Colonic mucosa (tissue), 4 donors: ENCODE data around the gene KIFAP3. TPM values are rescaled to one million over a fixed set of nuclear protein-coding genes. Genes with fewer than 3 reads are reported as not detected.
A peak's percentile ranks its signal among the peaks of the same experiment; 100 is the strongest.
"Not testable (repeated sequence)": the region's sequence is repeated elsewhere in the genome, so short reads cannot be mapped to it uniquely, and the experiment has no call there.

ENCODE experiments used
- DNase-seq: peaks from one replicate; pipeline ENCODE4 v3.0.0-alpha.2; 2020
- H3K27ac ChIP-seq: fragments of 200-600 bp; one replicate; pipeline ENCODE4 v1.8.0; 2021
- H3K27me3 ChIP-seq: fragments of 200-600 bp; one replicate; pipeline ENCODE4 v1.8.0; 2021
- H3K36me3 ChIP-seq: fragments of 200-600 bp; one replicate; pipeline ENCODE4 v1.8.0; 2021
- H3K4me1 ChIP-seq: fragments of 200-600 bp; one replicate; pipeline ENCODE4 v1.8.0; 2021; ENCODE audit warnings: mild to moderate bottlenecking
- H3K4me3 ChIP-seq: fragments of 200-600 bp; one replicate; pipeline ENCODE4 v1.8.0; 2021
- H3K9ac ChIP-seq, 2 donors: one replicate each; pipeline ENCODE4 v1.7.0; 2013; ENCODE audit warnings: control low read depth in 2 of 2, low read depth in 2 of 2, low read length in 2 of 2
- H3K9me3 ChIP-seq: fragments of 200-600 bp; one replicate; pipeline ENCODE4 v1.8.0; 2021
- intact Hi-C: fragments of 100-400 bp; cut with DNase I; formaldehyde crosslinking; loops from one replicate; pipeline ENCODE4 v1.14.1; 2022
- total RNA-seq, 2 donors: library from RNA; stranded (reverse); fragmentation: NEBNext Ultra II Directional in 1 of 2; extraction: Animal tissue kit (Norgen Biotek cat#: 25700) in 1 of 2; gene quantifications; one replicate each; pipeline ENCODE4 v1.2.1, GENCODE V29; 2021
- TF ChIP-seq, protein P1 (sequence below): fragments of 200-600 bp; IDR thresholded peaks from one replicate; pipeline ENCODE4 v1.8.0; 2022; ENCODE audit warnings: antibody characterized with exemption, mild to moderate bottlenecking
- donor health status: healthy.
- donor health status: DM: no; HTN: no; CAD: no.
- donor health status: DM: no; HTN: no; CAD: no.

The KIFAP3 gene
- total RNA-seq, 2 donors from 2014 or later, result 18.3 to 27.6 TPM

DNA sequence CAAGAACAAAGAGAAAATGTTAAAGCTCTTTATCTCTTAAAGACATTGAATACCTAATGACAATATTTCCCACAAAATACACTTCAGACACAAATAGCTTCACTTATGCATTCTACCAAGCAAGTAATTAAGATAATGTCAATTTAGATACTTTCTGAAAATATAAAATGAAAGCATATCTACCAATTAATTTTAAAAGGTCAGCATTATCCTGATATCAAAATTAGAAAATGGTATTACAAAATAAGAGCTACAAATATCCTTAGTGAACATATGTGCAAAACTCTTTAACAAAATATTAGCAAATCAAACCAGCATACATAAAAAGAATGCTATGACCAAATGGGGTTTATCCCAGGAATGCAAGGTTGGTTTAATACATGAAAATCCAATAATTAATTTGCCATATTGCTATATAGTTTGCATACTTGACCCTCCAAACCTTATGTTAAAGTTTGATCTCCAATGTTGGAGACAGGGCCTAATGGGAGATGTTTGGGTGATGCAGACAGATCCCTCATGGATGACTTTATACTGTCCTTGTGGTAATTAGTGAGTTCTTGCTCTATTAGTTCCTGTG lies 4.2 kb upstream of the KIFAP3 start:
- intact Hi-C loops, result loop anchor here (10.0 kb wide), 1 partner anchor 144 kb away; no protein-coding TSS in a partner anchor
- Histone ChIP-seq H3K4me1 (no peaks in the 10 kb centered on the region), H3K27me3 (no peaks in the 10 kb centered on the region), H3K9ac (no peak overlapping the region), H3K4me3 (no peak overlapping the region), H3K9me3 (no peaks in the 10 kb centered on the region), H3K36me3 (no peaks in the 10 kb centered on the region), H3K27ac (no peak overlapping the region)
- TF ChIP-seq, protein P1, sequence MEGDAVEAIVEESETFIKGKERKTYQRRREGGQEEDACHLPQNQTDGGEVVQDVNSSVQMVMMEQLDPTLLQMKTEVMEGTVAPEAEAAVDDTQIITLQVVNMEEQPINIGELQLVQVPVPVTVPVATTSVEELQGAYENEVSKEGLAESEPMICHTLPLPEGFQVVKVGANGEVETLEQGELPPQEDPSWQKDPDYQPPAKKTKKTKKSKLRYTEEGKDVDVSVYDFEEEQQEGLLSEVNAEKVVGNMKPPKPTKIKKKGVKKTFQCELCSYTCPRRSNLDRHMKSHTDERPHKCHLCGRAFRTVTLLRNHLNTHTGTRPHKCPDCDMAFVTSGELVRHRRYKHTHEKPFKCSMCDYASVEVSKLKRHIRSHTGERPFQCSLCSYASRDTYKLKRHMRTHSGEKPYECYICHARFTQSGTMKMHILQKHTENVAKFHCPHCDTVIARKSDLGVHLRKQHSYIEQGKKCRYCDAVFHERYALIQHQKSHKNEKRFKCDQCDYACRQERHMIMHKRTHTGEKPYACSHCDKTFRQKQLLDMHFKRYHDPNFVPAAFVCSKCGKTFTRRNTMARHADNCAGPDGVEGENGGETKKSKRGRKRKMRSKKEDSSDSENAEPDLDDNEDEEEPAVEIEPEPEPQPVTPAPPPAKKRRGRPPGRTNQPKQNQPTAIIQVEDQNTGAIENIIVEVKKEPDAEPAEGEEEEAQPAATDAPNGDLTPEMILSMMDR, result no peak
- DNase-seq, result no peak

DNA sequence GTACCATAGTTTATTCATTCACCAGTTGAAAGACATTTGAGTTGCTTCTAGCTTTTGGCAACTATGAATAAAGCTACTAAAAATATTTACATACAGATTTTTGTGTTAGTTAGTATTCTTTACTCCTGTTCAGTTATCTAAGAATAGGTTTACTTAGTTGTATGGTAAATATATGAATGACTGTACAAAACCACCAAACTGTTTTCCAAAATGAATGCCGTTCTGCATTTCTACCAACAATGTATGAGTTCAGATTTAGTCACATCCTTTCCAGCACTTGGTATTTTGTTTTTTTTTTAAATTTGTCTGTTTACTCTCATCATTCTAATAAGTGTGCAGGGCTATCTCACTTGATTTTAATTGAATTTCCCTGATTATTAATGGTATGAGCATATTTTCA lies 3.4 kb upstream of the KIFAP3 start:
- H3K9ac ChIP-seq, result no peak overlapping the region
- no peak overlapping the region for H3K27ac ChIP-seq
- TF ChIP-seq, protein P1, result no peak
- no peak overlapping the region for H3K4me3 ChIP-seq
- H3K27me3 ChIP-seq, result no peaks in the 10 kb centered on the region
- H3K9me3 ChIP-seq, result no peaks in the 10 kb centered on the region
- no peak for DNase-seq
- H3K36me3 ChIP-seq, result no peaks in the 10 kb centered on the region
- no peaks in the 10 kb centered on the region for H3K4me1 ChIP-seq
- intact Hi-C loops, result loop anchor here (10.0 kb wide), 1 partner anchor 143 kb away; no protein-coding TSS in a partner anchor

DNA sequence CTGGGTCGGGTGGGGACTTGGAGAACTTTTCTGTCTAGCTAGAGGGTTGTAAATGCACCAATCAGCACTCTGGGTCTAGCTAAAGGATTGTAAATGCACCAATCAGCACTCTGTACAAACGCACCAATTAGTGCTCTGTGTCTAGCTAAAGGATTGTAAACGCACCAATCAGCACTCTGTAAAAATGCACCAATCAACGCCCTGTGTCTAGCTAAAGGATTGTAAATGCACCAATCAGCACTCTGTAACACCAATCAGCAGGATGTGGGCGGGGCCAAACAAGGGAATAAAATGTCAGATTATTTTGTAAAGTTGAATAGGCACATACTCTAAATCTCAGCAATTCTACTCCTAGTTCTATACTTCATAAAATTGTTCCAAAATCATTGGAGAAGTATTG lies 2.5 kb upstream of the KIFAP3 start:
- intact Hi-C loops, result loop anchor here (10.0 kb wide), 1 partner anchor 142 kb away; no protein-coding TSS in a partner anchor
- H3K4me1 ChIP-seq, DNase-seq, H3K27me3 ChIP-seq, H3K9me3 ChIP-seq, H3K27ac ChIP-seq, H3K9ac ChIP-seq, H3K4me3 ChIP-seq, H3K36me3 ChIP-seq: not testable (repeated sequence)

DNA sequence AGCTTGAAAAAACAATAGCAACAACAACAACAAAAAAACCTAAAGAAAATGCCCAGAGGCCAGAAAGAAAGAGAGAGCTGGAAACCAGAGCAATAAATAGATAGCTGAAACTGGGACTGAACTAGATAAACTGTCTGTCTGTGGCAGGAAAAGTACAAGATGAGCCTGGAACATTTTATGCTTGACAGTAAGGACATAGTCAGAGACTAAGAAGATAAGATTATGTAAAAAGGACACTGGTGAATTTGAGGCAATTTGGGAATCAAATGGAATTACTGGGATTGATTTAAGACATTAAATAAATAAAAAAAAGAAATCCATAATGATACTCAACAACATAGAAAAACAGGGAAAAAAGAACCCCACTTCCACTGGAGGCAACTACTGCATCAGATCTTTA lies 1.7 kb upstream of the KIFAP3 start:
- H3K9ac ChIP-seq, result no peak overlapping the region
- TF ChIP-seq, protein P1, result no peak
- no peak for DNase-seq
- no peaks in the 10 kb centered on the region for H3K9me3 ChIP-seq
- H3K27ac ChIP-seq, result no peak overlapping the region
- no peaks in the 10 kb centered on the region for H3K4me1 ChIP-seq
- no peaks in the 10 kb centered on the region for H3K36me3 ChIP-seq
- no peak overlapping the region for H3K4me3 ChIP-seq
- intact Hi-C loops, result loop anchor here (10.0 kb wide), 1 partner anchor 141 kb away; no protein-coding TSS in a partner anchor
- no peaks in the 10 kb centered on the region for H3K27me3 ChIP-seq

DNA sequence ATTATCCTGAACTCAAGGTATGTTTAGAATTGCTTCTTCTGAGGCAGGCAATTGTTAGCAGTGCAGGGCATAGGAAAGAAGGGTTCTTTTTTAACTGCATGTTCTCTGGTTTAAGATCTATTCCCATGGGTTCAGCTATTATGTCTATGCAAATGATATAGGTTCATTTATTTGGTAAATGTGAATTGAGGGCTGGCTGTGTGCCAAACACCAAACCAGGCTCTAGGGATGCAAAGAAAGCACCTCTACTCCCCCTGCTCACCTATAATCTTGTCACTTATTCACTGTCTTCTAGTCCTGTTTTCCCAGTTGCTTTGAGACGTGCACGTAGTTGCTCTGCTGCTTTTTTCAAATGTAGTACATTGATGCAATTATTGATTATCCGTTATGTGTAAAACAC lies 691 bp upstream of the KIFAP3 start:
- H3K4me3 ChIP-seq, result peak overlapping the region; percentile 54
- TF ChIP-seq, protein P1, result no peak
- peak overlapping the region; percentile 72 for H3K27ac ChIP-seq
- no peaks in the 10 kb centered on the region for H3K9me3 ChIP-seq
- H3K27me3 ChIP-seq, result no peaks in the 10 kb centered on the region
- no peaks in the 10 kb centered on the region for H3K36me3 ChIP-seq
- no peaks in the 10 kb centered on the region for H3K4me1 ChIP-seq
- no peak for DNase-seq
- H3K9ac ChIP-seq, result peak overlapping the region in 1 of 2 donors; percentile 68
- intact Hi-C loops, result loop anchor here (10.0 kb wide), 1 partner anchor 140 kb away; no protein-coding TSS in a partner anchor

DNA sequence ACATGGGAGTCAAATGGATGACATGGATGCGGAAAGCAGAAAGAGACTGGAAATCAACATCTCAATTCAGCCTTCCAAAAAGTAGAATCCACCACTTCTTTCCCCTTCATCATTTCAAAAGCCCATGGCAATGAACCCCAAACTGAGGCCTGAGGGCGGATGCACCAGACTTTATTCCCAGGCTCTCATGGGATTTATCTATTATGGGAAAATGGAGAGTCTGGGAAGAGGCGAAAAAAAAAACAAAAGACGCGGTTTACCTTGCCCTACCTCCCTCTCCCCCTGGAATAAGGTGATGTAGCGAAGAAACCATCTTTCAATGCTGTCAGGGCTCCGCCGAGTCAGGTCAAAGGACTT lies 624 bp downstream of the KIFAP3 start:
- peak overlapping the region; percentile 72 for H3K27ac ChIP-seq
- TF ChIP-seq, protein P1, result no peak
- no peak for DNase-seq
- H3K36me3 ChIP-seq, result no peaks in the 10 kb centered on the region
- intact Hi-C loops, result loop anchor here (10.0 kb wide), 1 partner anchor 139 kb away; no protein-coding TSS in a partner anchor
- no peaks in the 10 kb centered on the region for H3K4me1 ChIP-seq
- H3K9ac ChIP-seq, result peak overlapping the region; percentile 68 to 91
- H3K4me3 ChIP-seq, result peak overlapping the region; percentile 54
- H3K27me3 ChIP-seq, result no peaks in the 10 kb centered on the region
- H3K9me3 ChIP-seq, result no peaks in the 10 kb centered on the region
